Kidney (tissue), 14 donors: ENCODE results near the gene ATP8A2. TPM values are rescaled to one million over a fixed set of nuclear protein-coding genes. Genes with fewer than 3 reads are reported as not detected.

Experiments
- DNase-seq, 5 donors: peaks; one replicate each; pipeline ENCODE4 v3.0.0-alpha.2; 2013 to 2020
- FAIRE-seq: peaks from 2 replicates; lab custom pipeline; 2012; peaks lifted over from hg19 to GRCh38; lab: Jason Lieb, UNC
- H3K27ac ChIP-seq, 2 donors: one replicate each; pipeline ENCODE4 v1.7.0; 2013; ENCODE audit warnings: low read depth in 2 of 2, low read length in 2 of 2, inconsistent platforms in 1 of 2
- H3K27me3 ChIP-seq: one replicate; pipeline ENCODE4 v1.7.1; 2013; ENCODE audit warnings: low read length, inconsistent platforms; ENCODE audit not compliant: control insufficient read depth, insufficient read depth
- H3K36me3 ChIP-seq, 3 donors: one replicate each; pipeline versions ENCODE4 v1.7.0 to v1.7.1; 2013; ENCODE audit warnings: low read length in 3 of 3, control low read depth in 1 of 3, inconsistent platforms in 1 of 3; ENCODE audit not compliant: insufficient read depth in 3 of 3, control insufficient read depth in 2 of 3
- H3K4me1 ChIP-seq, 3 donors: one replicate each; pipeline versions ENCODE4 v1.7.0 to v1.7.1; 2013; ENCODE audit warnings: low read length in 3 of 3, inconsistent platforms in 1 of 3, low read depth in 1 of 3; ENCODE audit not compliant: control insufficient read depth in 2 of 3, insufficient read depth in 2 of 3
- H3K4me3 ChIP-seq, 3 donors: one replicate each; pipeline versions ENCODE4 v1.7.0 to v1.8.1; 2013; ENCODE audit warnings: low read length in 3 of 3, control low read depth in 1 of 3, inconsistent platforms in 1 of 3
- H3K9ac ChIP-seq, 3 donors: one replicate each; pipeline versions ENCODE4 v1.7.0 to v1.7.1; 2013; ENCODE audit warnings: low read length in 3 of 3, control low read depth in 1 of 3, inconsistent platforms in 1 of 3
- H3K9me3 ChIP-seq, 3 donors: one replicate each; pipeline versions ENCODE4 v1.7.0 to v1.7.1; 2013; ENCODE audit warnings: low read length in 3 of 3, control low read depth in 1 of 3, inconsistent platforms in 1 of 3; ENCODE audit not compliant: control insufficient read depth in 2 of 3, insufficient read depth in 1 of 3
- CTCF ChIP-seq: IDR thresholded peaks from 3 replicates; pipeline ENCODE4 v1.5.1; 2012; ENCODE audit warnings: mild to moderate bottlenecking, moderate library complexity, borderline replicate concordance; ENCODE audit not compliant: insufficient read depth; ENCODE audit errors: extremely low read depth
- intact Hi-C: fragments of 100-400 bp; cut with DNase I; formaldehyde crosslinking; loops from one replicate; pipeline ENCODE4 v1.11.1; 2022
- polyA plus RNA-seq: library from polyadenylated mRNA; stranded (reverse); fragments of 350-450 nt; fragmentation: Illumina TruSeq; extraction: RNeasy Lipid Tissue Mini Kit (QIAGEN cat#74804); gene quantifications from one replicate; pipeline ENCODE4 v1.2.3, GENCODE V29; 2014; ENCODE audit warnings: low read depth, low replicate concordance; ENCODE audit not compliant: insufficient read depth
- total RNA-seq: library from RNA; stranded (reverse); fragmentation: NEBNext Ultra II Directional; extraction: Animal tissue kit (Norgen Biotek cat#: 25700); gene quantifications from one replicate; pipeline ENCODE4 v1.2.1, GENCODE V29; 2021
- donor health status: control.
- donor health status: control.
- donor health status: control.
- donor health status: control.
- donor health status: control.
- donor health status: DM: yes; HTN: yes; CAD: no.
- donor health status: Normal renal cell carcinoma (clear cell type).

Gene ATP8A2
- total and polyA plus RNA-seq, 2 donors from 2014 or later: 0.50 to 0.73 TPM

DNA sequence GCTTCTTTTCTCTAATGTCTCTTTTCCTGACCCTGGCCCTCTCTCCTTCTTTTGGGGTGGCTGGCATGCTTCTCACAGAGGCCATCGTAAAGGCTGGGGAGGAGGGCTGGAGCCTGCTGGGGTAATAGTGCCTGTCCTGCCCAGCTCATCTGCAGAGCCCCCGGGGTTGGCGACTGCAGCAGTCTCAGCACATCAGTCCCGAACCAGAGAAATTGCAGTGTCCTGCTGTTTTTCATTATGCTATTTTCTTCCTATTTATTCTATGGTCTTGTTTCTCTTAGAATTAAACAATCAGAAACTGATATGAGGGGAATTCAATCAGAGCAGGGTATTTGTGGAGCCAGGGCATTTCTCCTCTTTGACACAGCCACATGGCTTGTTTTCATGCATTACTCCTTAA is 513.6 kb downstream of the ATP8A2 start:
- peaks cover 0 to 10% (median 5%) of the 10 kb centered on the region in 3 donors for H3K4me1 ChIP-seq
- H3K9me3 ChIP-seq: no peaks in the 10 kb centered on the region
- no peak overlapping the region for H3K4me3 ChIP-seq
- DNase-seq (no peak), FAIRE-seq (no peak)
- H3K27me3 ChIP-seq: no peaks in the 10 kb centered on the region
- no peak overlapping the region for H3K27ac ChIP-seq
- no peak overlapping the region for H3K9ac ChIP-seq
- no peaks in the 10 kb centered on the region for H3K36me3 ChIP-seq
- TF ChIP-seq CTCF: no peak
- intact Hi-C loops: no loop called here

GRCh38 chr13:25886438-25887214 is 514.9 kb downstream of the ATP8A2 start:
- H3K27ac ChIP-seq: no peak overlapping the region
- H3K9ac ChIP-seq: no peak overlapping the region
- no peaks in the 10 kb centered on the region for H3K9me3 ChIP-seq
- peaks cover 0 to 5% (median 5%) of the 10 kb centered on the region in 3 donors for H3K4me1 ChIP-seq
- no peaks in the 10 kb centered on the region for H3K27me3 ChIP-seq
- intact Hi-C loops: no loop called here
- H3K36me3 ChIP-seq: no peaks in the 10 kb centered on the region
- no peak for DNase-seq
- no peak overlapping the region for H3K4me3 ChIP-seq
- FAIRE-seq: no peak
- no peak for TF ChIP-seq CTCF

GRCh38 chr13:25887962-25888655 is 516.3 kb downstream of the ATP8A2 start:
- Histone ChIP-seq H3K27ac (no peak overlapping the region), H3K9ac (no peak overlapping the region), H3K9me3 (no peaks in the 10 kb centered on the region), H3K4me3 (no peak overlapping the region), H3K36me3 (no peaks in the 10 kb centered on the region), H3K4me1 (no peaks in the 10 kb centered on the region), H3K27me3 (no peaks in the 10 kb centered on the region)
- intact Hi-C loops: no loop called here
- DNase-seq: no peak
- FAIRE-seq: no peak
- no peak for TF ChIP-seq CTCF
